Bronchial epithelial cell (primary cell): Measurements from ENCODE around the gene SCN2B. TPM values are rescaled to one million over a fixed set of nuclear protein-coding genes. Genes with fewer than 3 reads are reported as not detected.

Experiments used
- DNase-seq: peaks from one replicate; pipeline ENCODE4 v3.0.0-alpha.2; 2010; ENCODE audit warnings: low read depth
- FAIRE-seq: peaks from 2 replicates; lab custom pipeline; 2011; peaks lifted over from hg19 to GRCh38; lab: Jason Lieb, UNC
- H3K27me3 ChIP-seq: 2 replicates; pipeline ENCODE4 v1.5.1; 2011; ENCODE audit warnings: low read length; ENCODE audit not compliant: control insufficient read depth, insufficient read depth
- H3K36me3 ChIP-seq: 2 replicates; pipeline ENCODE4 v1.5.1; 2011; ENCODE audit warnings: low read length; ENCODE audit not compliant: control insufficient read depth, insufficient read depth
- H3K4me3 ChIP-seq: 2 replicates; pipeline ENCODE4 v1.5.1; 2011; ENCODE audit warnings: mild to moderate bottlenecking, low read depth, low read length, control low read depth
- total RNA-seq: library from RNA; depleted of rRNA; stranded (reverse); fragments of >200 nt; gene quantifications from 2 replicates; pipeline ENCODE4 v1.2.1, GENCODE V29; 2014
- TF ChIP-seq, protein P1 (sequence below): IDR thresholded peaks from 2 replicates; pipeline ENCODE4 v1.5.1; 2011; ENCODE audit warnings: mild to moderate bottlenecking, moderate library complexity, low read length, control low read depth, inconsistent platforms; ENCODE audit not compliant: insufficient read depth, severe bottlenecking

The SCN2B gene
- total RNA-seq, 1 donor from 2014 or later = under 0.01 TPM

GRCh38 chr11:118167253-118167652 is 9.2 kb downstream of the SCN2B start:
- H3K4me3 ChIP-seq = no peak overlapping the region
- FAIRE-seq (no peak), DNase-seq (no peak)
- no peaks in the 10 kb centered on the region for H3K27me3 ChIP-seq
- no peaks in the 10 kb centered on the region for H3K36me3 ChIP-seq
- TF ChIP-seq, protein P1, sequence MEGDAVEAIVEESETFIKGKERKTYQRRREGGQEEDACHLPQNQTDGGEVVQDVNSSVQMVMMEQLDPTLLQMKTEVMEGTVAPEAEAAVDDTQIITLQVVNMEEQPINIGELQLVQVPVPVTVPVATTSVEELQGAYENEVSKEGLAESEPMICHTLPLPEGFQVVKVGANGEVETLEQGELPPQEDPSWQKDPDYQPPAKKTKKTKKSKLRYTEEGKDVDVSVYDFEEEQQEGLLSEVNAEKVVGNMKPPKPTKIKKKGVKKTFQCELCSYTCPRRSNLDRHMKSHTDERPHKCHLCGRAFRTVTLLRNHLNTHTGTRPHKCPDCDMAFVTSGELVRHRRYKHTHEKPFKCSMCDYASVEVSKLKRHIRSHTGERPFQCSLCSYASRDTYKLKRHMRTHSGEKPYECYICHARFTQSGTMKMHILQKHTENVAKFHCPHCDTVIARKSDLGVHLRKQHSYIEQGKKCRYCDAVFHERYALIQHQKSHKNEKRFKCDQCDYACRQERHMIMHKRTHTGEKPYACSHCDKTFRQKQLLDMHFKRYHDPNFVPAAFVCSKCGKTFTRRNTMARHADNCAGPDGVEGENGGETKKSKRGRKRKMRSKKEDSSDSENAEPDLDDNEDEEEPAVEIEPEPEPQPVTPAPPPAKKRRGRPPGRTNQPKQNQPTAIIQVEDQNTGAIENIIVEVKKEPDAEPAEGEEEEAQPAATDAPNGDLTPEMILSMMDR = no peak

DNA sequence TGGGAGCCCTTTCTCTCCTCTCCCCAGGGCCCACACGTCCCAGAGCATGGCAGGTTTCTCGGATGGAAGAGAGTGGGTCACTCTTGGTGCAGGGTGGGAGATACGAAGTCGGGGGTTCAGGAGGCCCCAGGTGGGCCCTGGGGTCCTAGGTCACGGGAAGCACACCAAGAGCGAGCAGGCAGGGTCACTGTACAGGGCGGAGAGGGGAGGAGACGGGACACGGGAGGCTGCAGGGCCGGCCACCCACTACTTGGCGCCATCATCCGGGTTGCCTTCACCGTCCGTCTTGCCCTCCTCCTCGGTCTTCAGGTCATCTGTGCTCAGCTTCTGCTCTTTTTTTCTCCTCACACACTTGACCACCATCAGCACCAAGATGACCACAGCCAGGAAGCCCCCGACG is 9.8 kb downstream of the SCN2B start:
- FAIRE-seq (no peak), DNase-seq (no peak)
- TF ChIP-seq, protein P1 = no peak
- Histone ChIP-seq H3K4me3 (no peak overlapping the region), H3K36me3 (no peaks in the 10 kb centered on the region), H3K27me3 (no peaks in the 10 kb centered on the region)

- H3K36me3 ChIP-seq = no peaks in the 10 kb centered on the region
- TF ChIP-seq, protein P1 = no peak
- no peaks in the 10 kb centered on the region for H3K27me3 ChIP-seq
- no peak for FAIRE-seq
- no peak for DNase-seq
- no peak overlapping the region for H3K4me3 ChIP-seq
Measured at GRCh38 chr11:118164885-118165284, 11.6 kb downstream of the SCN2B start.

DNA sequence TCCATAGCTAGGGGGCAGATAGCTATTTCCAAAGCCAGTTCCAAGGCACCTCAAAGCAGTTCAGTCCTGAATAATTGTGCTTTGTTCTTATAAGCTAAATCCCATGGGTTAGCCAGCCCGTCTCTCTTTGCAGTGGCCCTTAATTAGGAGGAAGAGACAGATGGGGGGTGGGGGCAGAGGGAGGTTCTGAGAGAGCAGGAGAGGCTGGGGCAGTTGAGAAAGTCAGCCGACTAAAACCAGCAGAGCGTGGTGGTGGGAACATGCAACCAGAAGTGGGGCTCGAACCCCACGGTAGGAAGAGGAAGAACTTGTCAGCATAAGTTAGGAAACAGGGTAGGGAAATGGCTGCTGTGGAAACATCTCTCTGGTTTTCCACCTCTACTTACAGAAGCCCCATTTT is 12.9 kb downstream of the SCN2B start:
- no peak for DNase-seq
- TF ChIP-seq, protein P1 = no peak
- H3K4me3 ChIP-seq = no peak overlapping the region
- H3K27me3 ChIP-seq = no peaks in the 10 kb centered on the region
- no peak for FAIRE-seq
- no peaks in the 10 kb centered on the region for H3K36me3 ChIP-seq

DNA sequence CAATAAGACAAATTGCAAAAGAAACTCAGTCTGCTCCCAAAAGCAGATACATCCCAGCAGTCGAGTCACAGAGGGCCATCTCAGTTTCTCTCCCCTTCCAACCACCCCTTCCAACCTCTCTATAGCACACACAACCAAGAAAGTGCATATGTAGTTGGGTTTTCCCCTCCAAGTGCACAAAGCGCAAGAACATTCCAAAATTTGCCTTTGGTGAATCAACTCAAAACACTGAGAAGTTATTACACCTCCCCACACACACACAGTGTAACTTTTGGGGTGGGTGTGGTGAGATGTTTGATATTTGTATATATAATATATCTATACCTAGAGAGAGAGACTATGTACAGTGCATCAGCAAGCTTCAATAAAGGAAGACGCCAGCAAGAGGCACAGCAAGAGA is 13.6 kb downstream of the SCN2B start:
- TF ChIP-seq, protein P1 = no peak
- DNase-seq (no peak), FAIRE-seq (no peak)
- no peaks in the 10 kb centered on the region for H3K36me3 ChIP-seq
- no peaks in the 10 kb centered on the region for H3K27me3 ChIP-seq
- H3K4me3 ChIP-seq = no peak overlapping the region

DNA sequence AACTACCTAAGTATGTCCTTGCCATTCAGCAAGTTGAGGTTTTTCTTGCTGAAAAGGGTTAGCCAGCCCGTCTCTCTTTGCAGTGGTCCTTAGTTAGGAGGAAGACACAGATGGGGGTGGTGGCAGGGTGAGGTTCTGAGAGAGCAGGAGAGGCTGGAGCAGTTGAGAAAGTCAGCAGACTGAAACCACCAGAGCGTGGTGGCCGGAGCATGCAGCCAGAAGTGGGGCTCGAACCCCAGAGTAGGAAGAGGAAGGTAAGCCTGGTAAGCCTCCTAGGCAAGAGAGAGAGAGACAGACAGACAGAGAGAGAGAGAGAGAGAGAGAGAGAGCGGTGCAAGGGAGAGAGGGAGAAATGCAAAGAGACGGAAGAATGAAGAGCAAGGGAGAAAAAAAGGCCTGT is 14.7 kb downstream of the SCN2B start:
- TF ChIP-seq, protein P1 = no peak
- Histone ChIP-seq H3K36me3 (no peaks in the 10 kb centered on the region), H3K27me3 (no peaks in the 10 kb centered on the region), H3K4me3 (no peak overlapping the region)
- FAIRE-seq (no peak), DNase-seq (no peak)
